Activated naive CD4-positive, alpha-beta T cell treated with anti-CD3 and anti-CD28 coated beads for 36 hours (primary cell): ENCODE data around the gene CYP4B1. TPM values are rescaled to one million over a fixed set of nuclear protein-coding genes. Genes with fewer than 3 reads are reported as not detected.
"Not testable (repeated sequence)": the region's sequence is repeated elsewhere in the genome, so short reads cannot be mapped to it uniquely, and the experiment has no call there.

Source experiments
- CTCF ChIA-PET: fragments of 350-600 bp; sonication (Branson Sonifier 250); formaldehyde crosslinking; loops from one replicate; lab custom pipeline; 2021; ENCODE audit warnings: antibody characterized with exemption; lab: Charles Lee
- DNase-seq: peaks from one replicate; pipeline ENCODE4 v3.0.0-alpha.2; 2020
- H3K27ac Mint-ChIP-seq: one replicate; pipeline ENCODE4 v1.8.0; 2021; ENCODE audit warnings: mild to moderate bottlenecking, mixed read lengths
- H3K27me3 Mint-ChIP-seq: one replicate; pipeline ENCODE4 v1.8.0; 2021; ENCODE audit warnings: low read depth, mixed read lengths
- H3K36me3 Mint-ChIP-seq: one replicate; pipeline ENCODE4 v1.8.0; 2021; ENCODE audit warnings: low read depth, mixed read lengths
- H3K4me1 Mint-ChIP-seq: one replicate; pipeline ENCODE4 v1.8.0; 2021; ENCODE audit warnings: low read depth, mixed read lengths
- H3K4me3 Mint-ChIP-seq: one replicate; pipeline ENCODE4 v1.8.0; 2021; ENCODE audit warnings: mild to moderate bottlenecking, moderate library complexity, mixed read lengths
- H3K9me3 Mint-ChIP-seq: one replicate; pipeline ENCODE4 v1.8.0; 2021; ENCODE audit warnings: mixed read lengths
- intact Hi-C: fragments of 100-400 bp; cut with micrococcal nuclease; formaldehyde crosslinking; loops from one replicate; pipeline ENCODE4 v1.15.1; 2023
- total RNA-seq, 2 experiments: library from RNA; stranded (reverse); gene quantifications; one replicate each; pipeline ENCODE4 v1.2.3, GENCODE V29; 2021

CYP4B1 gene
- not detected for total RNA-seq

GRCh38 chr1:46798810-46799209, at the start of gene CYP4B1:
Gene CYP4B1 (plus strand): TSS chr1:46799046. CDS start chr1:46799082, 36 bp downstream.
- Mint-ChIP-seq H3K4me1 (no peaks in the 10 kb centered on the region), H3K9me3 (no peaks in the 10 kb centered on the region), H3K36me3 (no peaks in the 10 kb centered on the region), H3K27me3 (peaks cover 20% of the 10 kb centered on the region), H3K27ac (no peak within 1 kb of the TSS), H3K4me3 (no peak within 1 kb of the TSS)
- intact Hi-C loops = no loop called here
- CTCF ChIA-PET = no interaction called here
- no peak for DNase-seq

DNA sequence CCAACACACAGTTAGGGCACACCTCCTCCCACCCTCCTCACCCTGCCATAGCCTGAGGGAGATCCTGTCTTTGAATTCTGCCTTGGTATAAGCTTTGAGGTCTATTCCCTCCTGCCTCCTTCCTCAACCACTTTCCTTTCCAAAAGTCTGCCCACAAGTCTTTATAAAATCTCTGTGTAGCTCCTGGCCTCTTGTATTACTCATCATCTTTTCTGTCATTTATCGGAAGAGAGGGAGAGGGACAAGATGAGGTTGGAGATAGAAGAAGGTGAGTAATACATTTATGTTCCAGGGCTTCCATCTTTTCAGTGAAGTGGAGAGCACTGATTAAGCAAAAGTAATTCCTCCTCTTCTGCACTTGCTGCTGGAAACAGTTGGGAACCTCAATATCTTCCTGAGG, 49.4 kb upstream of the CYP4B1 start:
- peaks cover 29% of the 10 kb centered on the region for H3K27me3 Mint-ChIP-seq
- intact Hi-C loops = no loop called here
- H3K36me3 Mint-ChIP-seq = no peaks in the 10 kb centered on the region
- no peak overlapping the region for H3K4me3 Mint-ChIP-seq
- H3K27ac Mint-ChIP-seq = no peak overlapping the region
- CTCF ChIA-PET = no interaction called here
- no peaks in the 10 kb centered on the region for H3K4me1 Mint-ChIP-seq
- DNase-seq = no peak
- no peaks in the 10 kb centered on the region for H3K9me3 Mint-ChIP-seq

GRCh38 chr1:46749921-46750404, 48.9 kb upstream of the CYP4B1 start:
- CTCF ChIA-PET = no interaction called here
- H3K4me1 Mint-ChIP-seq = no peaks in the 10 kb centered on the region
- no peak overlapping the region for H3K4me3 Mint-ChIP-seq
- H3K27ac Mint-ChIP-seq = no peak overlapping the region
- H3K36me3 Mint-ChIP-seq = no peaks in the 10 kb centered on the region
- intact Hi-C loops = no loop called here
- peaks cover 30% of the 10 kb centered on the region for H3K27me3 Mint-ChIP-seq
- no peaks in the 10 kb centered on the region for H3K9me3 Mint-ChIP-seq
- DNase-seq = no peak

- peaks cover 18% of the 10 kb centered on the region for H3K27me3 Mint-ChIP-seq
- H3K27ac Mint-ChIP-seq = no peak overlapping the region
- CTCF ChIA-PET = no interaction called here
- H3K4me1 Mint-ChIP-seq = no peaks in the 10 kb centered on the region
- no peak for DNase-seq
- intact Hi-C loops = no loop called here
- no peaks in the 10 kb centered on the region for H3K36me3 Mint-ChIP-seq
- no peak overlapping the region for H3K4me3 Mint-ChIP-seq
- H3K9me3 Mint-ChIP-seq = no peaks in the 10 kb centered on the region
Measured at GRCh38 chr1:46753985-46754384, 44.9 kb upstream of the CYP4B1 start.

- CTCF ChIA-PET, H3K9me3 Mint-ChIP-seq, DNase-seq, H3K4me1 Mint-ChIP-seq, H3K27ac Mint-ChIP-seq, intact Hi-C loops, H3K4me3 Mint-ChIP-seq, H3K36me3 Mint-ChIP-seq: not testable (repeated sequence)
- peaks cover 16% of the 10 kb centered on the region for H3K27me3 Mint-ChIP-seq
Measured at GRCh38 chr1:46754707-46755106, 44.1 kb upstream of the CYP4B1 start.

DNA sequence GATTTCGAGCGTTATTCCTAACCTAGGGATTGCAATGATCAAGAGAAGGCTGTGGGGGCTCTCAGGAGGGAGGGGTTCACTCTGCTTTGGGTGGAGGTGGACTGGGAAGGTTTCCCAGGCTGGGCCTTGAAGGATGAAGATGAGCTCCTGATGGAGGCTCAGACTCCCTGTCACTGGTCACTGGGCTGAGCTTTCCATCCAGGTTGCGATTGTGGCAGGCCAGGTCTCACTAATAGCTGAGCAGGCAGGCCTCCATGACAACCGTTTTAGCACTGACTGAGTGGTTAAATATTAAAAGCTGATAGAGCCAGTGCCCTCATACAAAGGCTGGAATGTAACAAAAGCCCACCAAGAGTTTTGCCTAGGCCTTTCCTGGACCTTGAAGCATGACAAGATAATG, 43.7 kb upstream of the CYP4B1 start:
- Mint-ChIP-seq H3K4me1 (no peaks in the 10 kb centered on the region), H3K4me3 (no peak overlapping the region), H3K27ac (no peak overlapping the region), H3K27me3 (peaks cover 16% of the 10 kb centered on the region), H3K9me3 (no peaks in the 10 kb centered on the region), H3K36me3 (no peaks in the 10 kb centered on the region)
- intact Hi-C loops = no loop called here
- no peak for DNase-seq
- CTCF ChIA-PET = no interaction called here

DNA sequence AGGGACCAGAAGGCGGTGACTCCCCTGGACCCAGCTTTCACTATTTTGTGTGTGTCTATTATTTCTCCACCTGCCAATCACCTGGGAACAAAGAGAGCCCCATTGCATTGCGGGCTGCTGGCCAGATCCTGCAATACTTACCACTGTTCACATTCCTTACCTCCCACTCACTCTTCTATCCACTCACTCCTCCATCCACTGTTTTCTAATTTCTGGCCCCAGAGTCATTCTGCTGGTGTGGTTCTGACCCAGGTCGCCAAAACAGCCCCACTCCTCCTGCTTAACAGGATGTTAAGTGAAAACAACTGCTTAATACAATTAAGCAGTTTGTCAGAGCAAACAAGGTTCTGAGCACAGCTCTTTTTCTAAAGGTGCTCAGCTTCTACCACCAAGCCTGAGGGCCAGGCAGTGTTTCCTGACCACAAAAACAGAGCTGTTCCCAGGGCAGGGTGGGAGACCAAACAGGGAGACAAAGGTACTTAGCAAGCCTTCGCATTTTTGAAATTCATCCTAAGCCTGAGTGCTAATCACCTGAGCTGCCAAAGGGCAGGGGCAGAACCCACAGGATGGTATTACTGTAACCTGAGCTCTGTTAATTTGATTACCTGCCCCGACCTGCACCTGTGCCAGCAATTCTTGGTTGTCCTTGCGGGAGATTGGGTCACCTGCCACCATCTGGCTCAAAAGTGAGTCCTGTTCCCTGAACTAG, 41.4 kb upstream of the CYP4B1 start:
- Mint-ChIP-seq H3K9me3 (no peaks in the 10 kb centered on the region), H3K27me3 (peaks cover 22% of the 10 kb centered on the region), H3K36me3 (no peaks in the 10 kb centered on the region), H3K4me1 (no peaks in the 10 kb centered on the region), H3K27ac (no peak overlapping the region), H3K4me3 (no peak overlapping the region)
- CTCF ChIA-PET = interaction anchor here (1.2 kb wide), 1 partner anchor 31 kb away, joined by 3 read pairs; no protein-coding TSS in a partner anchor
- no peak for DNase-seq
- intact Hi-C loops = no loop called here

DNA sequence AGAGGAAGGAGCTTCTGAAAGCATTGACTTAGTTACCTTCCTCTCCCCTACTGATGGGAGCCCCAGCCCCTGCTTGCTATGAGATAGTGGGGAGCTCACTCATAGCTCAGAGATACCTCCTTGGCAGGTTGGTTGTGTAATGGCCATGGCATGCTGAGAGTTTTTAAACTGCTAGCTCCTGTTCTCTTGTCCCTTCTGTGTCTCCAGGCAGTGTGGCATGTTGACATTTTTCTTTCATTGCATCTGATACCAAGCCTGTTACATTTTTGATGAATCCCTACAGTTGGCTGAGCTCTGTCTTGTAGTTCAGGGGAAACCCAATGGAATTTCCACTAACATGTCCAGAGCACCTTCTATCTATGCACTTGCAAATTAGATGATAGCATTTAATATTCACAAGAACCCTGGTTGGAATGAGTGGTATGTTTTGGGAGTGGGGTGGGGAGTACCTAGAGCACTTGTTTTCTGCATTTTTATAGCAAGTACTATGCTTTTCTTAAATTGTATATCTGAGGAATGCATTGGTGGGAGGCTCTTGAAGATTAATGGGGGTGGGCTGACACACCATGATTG, 40.8 kb upstream of the CYP4B1 start:
- Mint-ChIP-seq H3K36me3 (no peaks in the 10 kb centered on the region), H3K27ac (no peak overlapping the region), H3K27me3 (peaks cover 20% of the 10 kb centered on the region), H3K9me3 (no peaks in the 10 kb centered on the region), H3K4me3 (no peak overlapping the region), H3K4me1 (no peaks in the 10 kb centered on the region)
- DNase-seq = no peak
- CTCF ChIA-PET = interaction anchor here (1.2 kb wide), 1 partner anchor 32 kb away, joined by 3 read pairs; no protein-coding TSS in a partner anchor
- intact Hi-C loops = no loop called here

- CTCF ChIA-PET = interaction anchor here (0.6 kb wide), 1 partner anchor 296 kb away, joined by 3 read pairs; no protein-coding TSS in a partner anchor
- DNase-seq = no peak
- intact Hi-C loops = no loop called here
- H3K36me3 Mint-ChIP-seq = no peaks in the 10 kb centered on the region
- H3K27me3 Mint-ChIP-seq = peaks cover 16% of the 10 kb centered on the region
- no peak overlapping the region for H3K4me3 Mint-ChIP-seq
- H3K9me3 Mint-ChIP-seq = no peaks in the 10 kb centered on the region
- H3K4me1 Mint-ChIP-seq = no peaks in the 10 kb centered on the region
- no peak overlapping the region for H3K27ac Mint-ChIP-seq
Measured at GRCh38 chr1:46760558-46761166, 38.2 kb upstream of the CYP4B1 start.

DNA sequence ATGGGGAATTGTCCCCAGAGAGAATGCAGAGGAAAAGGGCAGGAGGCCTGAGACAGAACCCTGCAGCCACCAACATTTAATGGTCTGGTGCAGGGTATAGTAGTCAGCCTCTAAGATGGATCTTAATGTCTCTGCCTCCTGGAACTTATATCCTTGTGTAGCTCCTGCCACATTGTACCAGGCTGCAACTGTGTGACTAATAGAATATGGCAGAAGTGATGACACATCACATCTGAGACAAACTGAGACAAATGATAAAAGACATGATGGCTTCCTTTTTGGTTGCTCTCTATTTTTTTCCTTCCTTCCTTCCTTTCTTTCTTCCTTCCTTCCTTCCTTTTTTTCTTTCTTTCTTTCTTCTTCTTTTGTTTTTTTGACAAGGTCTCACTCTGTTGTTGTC, 37.1 kb upstream of the CYP4B1 start:
- Mint-ChIP-seq H3K4me3 (no peak overlapping the region), H3K27ac (no peak overlapping the region), H3K4me1 (no peaks in the 10 kb centered on the region), H3K27me3 (peaks cover 16% of the 10 kb centered on the region), H3K36me3 (no peaks in the 10 kb centered on the region), H3K9me3 (no peaks in the 10 kb centered on the region)
- CTCF ChIA-PET = interaction anchor here (0.6 kb wide), 1 partner anchor 539 kb away, joined by 4 read pairs; no protein-coding TSS in a partner anchor
- DNase-seq = no peak
- intact Hi-C loops = no loop called here

GRCh38 chr1:46764402-46764801, 34.4 kb upstream of the CYP4B1 start:
- Mint-ChIP-seq H3K9me3 (peaks cover 2% of the 10 kb centered on the region), H3K4me1 (no peaks in the 10 kb centered on the region), H3K27ac (no peak overlapping the region), H3K27me3 (peaks cover 35% of the 10 kb centered on the region), H3K4me3 (no peak overlapping the region), H3K36me3 (no peaks in the 10 kb centered on the region)
- intact Hi-C loops = no loop called here
- CTCF ChIA-PET = interaction anchor here (1.7 kb wide), 1 partner anchor 38 kb away, joined by 3 read pairs; no protein-coding TSS in a partner anchor
- no peak for DNase-seq

- Mint-ChIP-seq H3K4me1 (no peaks in the 10 kb centered on the region), H3K27me3 (peaks cover 25% of the 10 kb centered on the region), H3K4me3 (no peak overlapping the region), H3K27ac (no peak overlapping the region), H3K9me3 (peaks cover 29% of the 10 kb centered on the region), H3K36me3 (peaks cover 6% of the 10 kb centered on the region)
- intact Hi-C loops = no loop called here
- CTCF ChIA-PET = no interaction called here
- no peak for DNase-seq
Measured at GRCh38 chr1:46767649-46768282, 31.1 kb upstream of the CYP4B1 start.
